Measurements from ENCODE around the gene TYW1. TPM values are rescaled to one million over a fixed set of nuclear protein-coding genes. Genes with fewer than 3 reads are reported as not detected.
"Not testable (repeated sequence)": the region's sequence is repeated elsewhere in the genome, so short reads cannot be mapped to it uniquely, and the experiment has no call there.

The TYW1 gene
- total RNA-seq, 5 donors from 2014 or later (not counting 1 experiment from before 2014, with no cell fraction given) = 20.1 to 26.7 (median 22.7) TPM

DNA sequence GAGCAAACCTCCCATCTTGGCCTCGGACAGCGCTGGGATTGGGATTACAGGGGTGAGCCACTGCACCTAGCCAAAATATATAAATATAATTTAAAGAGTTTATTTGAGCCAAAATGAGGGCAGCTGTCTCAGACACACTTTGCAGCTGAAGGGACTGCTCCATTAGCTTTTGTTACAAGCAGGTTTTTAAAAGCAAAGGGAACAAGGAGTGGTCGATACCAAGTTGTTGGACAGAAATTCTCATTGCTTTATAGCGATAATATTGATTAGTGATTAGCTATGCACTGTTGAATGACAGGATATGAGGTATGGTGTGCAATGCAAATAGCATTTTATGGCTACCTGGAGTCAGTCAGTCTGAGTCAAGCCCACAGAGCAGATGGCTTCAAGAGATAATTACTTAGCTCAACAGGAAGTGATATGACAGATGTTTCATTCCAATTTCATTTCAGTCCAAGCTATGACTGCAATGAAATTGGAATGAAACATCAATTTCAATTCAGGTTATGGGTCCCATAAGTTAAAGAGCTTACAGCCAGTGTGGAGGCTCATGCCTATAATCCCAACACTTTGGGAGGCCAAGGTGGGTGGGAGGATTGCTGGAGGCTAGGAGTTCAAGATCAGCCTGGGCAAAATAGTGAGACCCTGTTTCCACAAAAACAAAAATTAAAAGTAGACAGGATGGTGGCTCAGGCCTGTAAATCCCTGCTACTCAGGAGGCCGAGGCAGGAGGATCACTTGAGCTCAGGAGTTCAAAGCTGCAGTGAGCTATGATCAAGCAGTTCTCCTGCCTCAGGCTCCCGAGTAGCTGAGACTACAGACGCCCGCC is 23.1 kb downstream of the TYW1 start:
- ChIA-PET POLR2A (interaction anchor here (0.6 kb wide), 2 partner anchors 388 to 463 kb away, joined by 3 to 6 read pairs; no protein-coding TSS in a partner anchor), CTCF (no interaction called here)
- no peaks in the 10 kb centered on the region for H3K9me3 Mint-ChIP-seq
- ATAC-seq (replicated peaks in 1 of 4) (no peak), DNase-seq (no peak)
- H3K4me3 Mint-ChIP-seq = no peak overlapping the region
- Histone ChIP-seq H3K36me3 (ENCODE audit: control insufficient read depth in 2 of 2, extremely low read depth in 1 of 2, insufficient read depth in 1 of 2, low read length in 1 of 2) (peaks cover 3 to 51% of the 10 kb centered on the region in 2 donors), H3K27me3 (replicated peaks in 1 of 2; ENCODE audit: control insufficient read depth in 2 of 2, extremely low read depth in 1 of 2, insufficient read depth in 2 of 2, low read length in 1 of 2) (no peaks in the 10 kb centered on the region), H3K4me3 (ENCODE audit: control insufficient read depth in 1 of 2, extremely low read depth in 1 of 2, low read length in 1 of 2) (no peak overlapping the region), H3K9me3 (no peaks in the 10 kb centered on the region), H3K4me1 (ENCODE audit: control insufficient read depth in 1 of 2, extremely low read depth in 1 of 2, insufficient read depth in 2 of 2, low read length in 2 of 2) (no peaks in the 10 kb centered on the region), H3K27ac (ENCODE audit: low read length) (no peak overlapping the region)
- no peaks in the 10 kb centered on the region for H3K27me3 Mint-ChIP-seq
- 82% methylated on average over 3 of the region's 8 CpGs for WGBS (ENCODE audit: insufficient coverage)
- H3K4me1 Mint-ChIP-seq = peaks cover 0 to 5% (median 0%) of the 10 kb centered on the region in 3 donors
- H3K27ac Mint-ChIP-seq = no peak overlapping the region
- peaks cover 60% of the 10 kb centered on the region for H3K36me3 Mint-ChIP-seq

DNA sequence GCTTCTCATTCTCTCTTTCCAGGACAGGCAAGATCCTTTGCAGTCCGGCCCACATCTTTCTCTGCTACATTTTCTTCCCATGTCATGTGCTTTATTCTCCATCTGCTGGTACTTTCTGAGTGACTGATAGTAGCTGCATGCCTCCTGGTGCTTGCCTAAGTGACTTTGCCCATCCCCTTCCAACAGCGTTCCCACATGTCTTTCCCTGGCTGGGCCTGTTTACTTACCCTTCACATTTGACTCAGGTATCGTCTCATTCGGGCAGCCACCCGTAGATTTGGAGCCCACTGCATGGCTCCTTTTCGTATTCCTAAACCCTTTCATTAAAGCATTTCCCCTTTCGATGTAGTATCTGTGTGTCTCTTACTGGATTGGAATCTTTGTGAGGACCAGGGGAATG is 24.6 kb downstream of the TYW1 start:
- Mint-ChIP-seq H3K4me3 (no peak overlapping the region), H3K27me3 (no peaks in the 10 kb centered on the region), H3K4me1 (peaks cover 0 to 5% (median 0%) of the 10 kb centered on the region in 3 donors), H3K36me3 (peaks cover 61% of the 10 kb centered on the region), H3K9me3 (no peaks in the 10 kb centered on the region), H3K27ac (no peak overlapping the region)
- no peak for ATAC-seq (replicated peaks in 1 of 4)
- Histone ChIP-seq H3K27ac (ENCODE audit: low read length) (no peak overlapping the region), H3K9me3 (no peaks in the 10 kb centered on the region), H3K36me3 (ENCODE audit: control insufficient read depth in 2 of 2, extremely low read depth in 1 of 2, insufficient read depth in 1 of 2, low read length in 1 of 2) (peaks cover 3 to 52% of the 10 kb centered on the region in 2 donors), H3K27me3 (replicated peaks in 1 of 2; ENCODE audit: control insufficient read depth in 2 of 2, extremely low read depth in 1 of 2, insufficient read depth in 2 of 2, low read length in 1 of 2) (no peaks in the 10 kb centered on the region), H3K4me3 (ENCODE audit: control insufficient read depth in 1 of 2, extremely low read depth in 1 of 2, low read length in 1 of 2) (no peak overlapping the region), H3K4me1 (ENCODE audit: control insufficient read depth in 1 of 2, extremely low read depth in 1 of 2, insufficient read depth in 2 of 2, low read length in 2 of 2) (no peaks in the 10 kb centered on the region)
- DNase-seq = no peak
- CTCF ChIA-PET = interaction anchor here in 1 of 2 donors (0.8 kb wide), 1 partner anchor 142 kb away, joined by 3 read pairs; no protein-coding TSS in a partner anchor
- 100% methylated on average over 3 of the region's 7 CpGs for WGBS (ENCODE audit: insufficient coverage)
- POLR2A ChIA-PET = no interaction called here

DNA sequence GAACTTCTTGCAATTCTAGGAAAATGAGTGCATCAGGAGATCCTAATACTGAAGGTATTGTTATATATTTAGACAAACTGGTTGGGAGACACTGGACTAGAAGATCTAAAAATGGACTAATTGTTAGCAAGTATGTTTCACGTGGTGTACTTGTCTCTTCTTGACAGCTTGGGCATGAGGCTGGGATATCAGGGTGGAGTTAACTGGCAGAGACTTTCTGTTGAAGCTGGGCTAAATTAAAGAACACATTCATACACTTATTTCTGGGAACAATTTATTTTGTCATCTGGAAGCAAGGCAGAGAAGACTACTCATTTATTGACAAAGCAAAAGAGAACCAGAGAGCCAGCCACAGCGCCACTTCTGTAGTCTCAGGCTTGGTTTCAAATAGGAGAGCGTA is 25.9 kb downstream of the TYW1 start:
- H3K4me3 Mint-ChIP-seq = no peak overlapping the region
- WGBS (ENCODE audit: insufficient coverage) = 100% methylated on average over 1 of the region's 3 CpGs

DNA sequence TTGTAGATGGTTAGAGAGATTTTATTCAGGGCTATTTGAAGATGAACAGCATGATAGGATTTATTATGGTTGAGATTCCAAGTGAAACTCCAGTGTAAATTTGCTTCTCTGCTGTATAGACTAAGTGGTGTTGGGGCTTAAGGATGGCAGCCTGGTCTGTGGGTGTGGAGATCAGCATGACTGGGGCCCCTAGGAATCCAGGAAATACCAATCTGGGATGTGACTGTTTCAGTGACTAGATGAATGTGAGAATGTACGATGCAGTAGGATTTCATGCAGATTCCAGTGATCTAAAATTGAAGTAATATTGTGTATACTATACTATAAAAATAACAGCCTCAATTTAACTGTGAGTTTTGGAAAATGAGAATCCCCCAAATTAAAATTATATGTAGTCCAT is 28.8 kb downstream of the TYW1 start:
- H3K36me3 ChIP-seq (ENCODE audit: control insufficient read depth in 2 of 2, extremely low read depth in 1 of 2, insufficient read depth in 1 of 2, low read length in 1 of 2) = peaks cover 6 to 41% of the 10 kb centered on the region in 2 donors
- H3K4me1 ChIP-seq (ENCODE audit: control insufficient read depth in 1 of 2, extremely low read depth in 1 of 2, insufficient read depth in 2 of 2, low read length in 2 of 2); H3K27ac Mint-ChIP-seq; H3K27ac ChIP-seq (ENCODE audit: low read length); ATAC-seq (replicated peaks in 1 of 4); H3K9me3 Mint-ChIP-seq; H3K27me3 ChIP-seq (replicated peaks in 1 of 2; ENCODE audit: control insufficient read depth in 2 of 2, extremely low read depth in 1 of 2, insufficient read depth in 2 of 2, low read length in 1 of 2); POLR2A ChIA-PET; H3K4me1 Mint-ChIP-seq; DNase-seq; CTCF ChIA-PET; H3K4me3 ChIP-seq (ENCODE audit: control insufficient read depth in 1 of 2, extremely low read depth in 1 of 2, low read length in 1 of 2); H3K27me3 Mint-ChIP-seq; H3K4me3 Mint-ChIP-seq; H3K9me3 ChIP-seq: not testable (repeated sequence)
- no CpG with 5 or more reads among the region's 1 CpG for WGBS (ENCODE audit: insufficient coverage)
- H3K36me3 Mint-ChIP-seq = peaks cover 47% of the 10 kb centered on the region

More for the DNA sequence above, 25.9 kb downstream of the TYW1 start:
- Histone ChIP-seq H3K27me3 (replicated peaks in 1 of 2; ENCODE audit: control insufficient read depth in 2 of 2, extremely low read depth in 1 of 2, insufficient read depth in 2 of 2, low read length in 1 of 2) (no peaks in the 10 kb centered on the region), H3K9me3 (no peaks in the 10 kb centered on the region), H3K4me1 (ENCODE audit: control insufficient read depth in 1 of 2, extremely low read depth in 1 of 2, insufficient read depth in 2 of 2, low read length in 2 of 2) (no peaks in the 10 kb centered on the region), H3K4me3 (ENCODE audit: control insufficient read depth in 1 of 2, extremely low read depth in 1 of 2, low read length in 1 of 2) (no peak overlapping the region), H3K27ac (ENCODE audit: low read length) (no peak overlapping the region), H3K36me3 (ENCODE audit: control insufficient read depth in 2 of 2, extremely low read depth in 1 of 2, insufficient read depth in 1 of 2, low read length in 1 of 2) (peaks cover 3 to 54% of the 10 kb centered on the region in 2 donors)
- no peaks in the 10 kb centered on the region for H3K27me3 Mint-ChIP-seq
- ATAC-seq (replicated peaks in 1 of 4) (no peak), DNase-seq (no peak)
- CTCF ChIA-PET = no interaction called here
- peaks cover 55% of the 10 kb centered on the region for H3K36me3 Mint-ChIP-seq
- H3K9me3 Mint-ChIP-seq = no peaks in the 10 kb centered on the region
- peaks cover 0 to 5% (median 0%) of the 10 kb centered on the region in 3 donors for H3K4me1 Mint-ChIP-seq
- POLR2A ChIA-PET = no interaction called here
- H3K27ac Mint-ChIP-seq = no peak overlapping the region

DNA sequence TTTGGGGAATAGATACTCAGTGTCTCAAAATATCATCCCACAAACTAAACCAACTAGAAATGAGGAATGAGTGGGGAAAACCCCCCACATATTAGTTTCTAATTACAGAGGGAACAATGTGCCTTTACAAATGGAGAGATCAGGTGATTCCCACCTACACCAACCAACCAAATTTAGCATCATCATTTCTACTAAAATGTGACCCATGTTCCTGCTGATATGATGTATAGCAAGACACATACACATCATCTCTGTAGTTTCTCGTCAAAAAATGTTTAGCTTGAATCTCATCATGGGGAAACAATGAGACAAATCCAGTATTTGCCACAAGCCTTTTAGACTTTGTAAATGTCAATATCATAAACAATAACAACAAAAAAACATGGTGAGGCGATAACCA is 35.1 kb downstream of the TYW1 start:
- H3K4me1 Mint-ChIP-seq; H3K27ac Mint-ChIP-seq; ATAC-seq (replicated peaks in 1 of 4); H3K27me3 Mint-ChIP-seq; POLR2A ChIA-PET; H3K4me1 ChIP-seq (ENCODE audit: control insufficient read depth in 1 of 2, extremely low read depth in 1 of 2, insufficient read depth in 2 of 2, low read length in 2 of 2); CTCF ChIA-PET; H3K4me3 Mint-ChIP-seq; H3K27me3 ChIP-seq (replicated peaks in 1 of 2; ENCODE audit: control insufficient read depth in 2 of 2, extremely low read depth in 1 of 2, insufficient read depth in 2 of 2, low read length in 1 of 2); H3K4me3 ChIP-seq (ENCODE audit: control insufficient read depth in 1 of 2, extremely low read depth in 1 of 2, low read length in 1 of 2); H3K9me3 ChIP-seq; DNase-seq; H3K27ac ChIP-seq (ENCODE audit: low read length): not testable (repeated sequence)
- H3K36me3 ChIP-seq (ENCODE audit: control insufficient read depth in 2 of 2, extremely low read depth in 1 of 2, insufficient read depth in 1 of 2, low read length in 1 of 2) = peaks cover 6 to 25% of the 10 kb centered on the region in 2 donors
- no CpG with 5 or more reads among the region's 2 CpGs for WGBS (ENCODE audit: insufficient coverage)
- Mint-ChIP-seq H3K36me3 (peaks cover 36% of the 10 kb centered on the region), H3K9me3 (peaks cover 0 to 12% (median 6%) of the 10 kb centered on the region in 3 donors)

DNA sequence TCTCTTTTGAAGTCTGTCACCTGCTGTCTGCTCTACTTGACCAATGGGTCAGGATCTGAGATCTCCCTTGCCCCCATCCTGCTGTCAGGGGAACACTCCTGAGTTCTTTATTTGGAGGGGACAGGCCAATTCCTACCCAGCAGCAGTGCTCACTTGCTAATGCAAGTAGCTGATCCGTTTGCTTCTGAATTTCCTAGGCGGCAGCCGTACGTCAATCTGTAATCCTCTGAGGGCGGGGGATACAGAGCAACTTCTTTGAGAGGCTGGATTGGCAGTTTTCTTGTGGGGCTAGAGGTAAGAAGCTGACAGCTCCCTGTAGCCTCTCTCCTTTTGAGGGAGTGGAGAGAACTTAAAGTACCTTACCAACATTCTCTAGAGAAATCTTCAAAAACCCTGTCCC is 36.6 kb downstream of the TYW1 start:
- H3K4me3 Mint-ChIP-seq = no peak overlapping the region
- Histone ChIP-seq H3K36me3 (ENCODE audit: control insufficient read depth in 2 of 2, extremely low read depth in 1 of 2, insufficient read depth in 1 of 2, low read length in 1 of 2) (peaks cover 6 to 19% of the 10 kb centered on the region in 2 donors), H3K27ac (ENCODE audit: low read length) (no peak overlapping the region), H3K27me3 (replicated peaks in 1 of 2; ENCODE audit: control insufficient read depth in 2 of 2, extremely low read depth in 1 of 2, insufficient read depth in 2 of 2, low read length in 1 of 2) (no peaks in the 10 kb centered on the region), H3K4me3 (ENCODE audit: control insufficient read depth in 1 of 2, extremely low read depth in 1 of 2, low read length in 1 of 2) (no peak overlapping the region), H3K4me1 (ENCODE audit: control insufficient read depth in 1 of 2, extremely low read depth in 1 of 2, insufficient read depth in 2 of 2, low read length in 2 of 2) (no peaks in the 10 kb centered on the region), H3K9me3 (no peaks in the 10 kb centered on the region)
- no peak overlapping the region for H3K27ac Mint-ChIP-seq
- no peaks in the 10 kb centered on the region for H3K27me3 Mint-ChIP-seq
- 100% methylated on average over 1 of the region's 5 CpGs for WGBS (ENCODE audit: insufficient coverage)
- peaks cover 34% of the 10 kb centered on the region for H3K36me3 Mint-ChIP-seq
- ATAC-seq (replicated peaks in 1 of 4) (no peak), DNase-seq (no peak)
- peaks cover 0 to 12% (median 6%) of the 10 kb centered on the region in 3 donors for H3K9me3 Mint-ChIP-seq
- ChIA-PET POLR2A (no interaction called here), CTCF (no interaction called here)
- no peaks in the 10 kb centered on the region for H3K4me1 Mint-ChIP-seq
